Kidney (tissue), 14 donors: ENCODE results near the gene MAP3K19. TPM values are rescaled to one million over a fixed set of nuclear protein-coding genes. Genes with fewer than 3 reads are reported as not detected.

ENCODE experiments used
- DNase-seq, 5 donors: peaks; one replicate each; pipeline ENCODE4 v3.0.0-alpha.2; 2013 to 2020
- FAIRE-seq: peaks from 2 replicates; lab custom pipeline; 2012; peaks lifted over from hg19 to GRCh38; lab: Jason Lieb, UNC
- H3K27ac ChIP-seq, 2 donors: one replicate each; pipeline ENCODE4 v1.7.0; 2013; ENCODE audit warnings: low read depth in 2 of 2, low read length in 2 of 2, inconsistent platforms in 1 of 2
- H3K27me3 ChIP-seq: one replicate; pipeline ENCODE4 v1.7.1; 2013; ENCODE audit warnings: low read length, inconsistent platforms; ENCODE audit not compliant: control insufficient read depth, insufficient read depth
- H3K36me3 ChIP-seq, 3 donors: one replicate each; pipeline versions ENCODE4 v1.7.0 to v1.7.1; 2013; ENCODE audit warnings: low read length in 3 of 3, control low read depth in 1 of 3, inconsistent platforms in 1 of 3; ENCODE audit not compliant: insufficient read depth in 3 of 3, control insufficient read depth in 2 of 3
- H3K4me1 ChIP-seq, 3 donors: one replicate each; pipeline versions ENCODE4 v1.7.0 to v1.7.1; 2013; ENCODE audit warnings: low read length in 3 of 3, inconsistent platforms in 1 of 3, low read depth in 1 of 3; ENCODE audit not compliant: control insufficient read depth in 2 of 3, insufficient read depth in 2 of 3
- H3K4me3 ChIP-seq, 3 donors: one replicate each; pipeline versions ENCODE4 v1.7.0 to v1.8.1; 2013; ENCODE audit warnings: low read length in 3 of 3, control low read depth in 1 of 3, inconsistent platforms in 1 of 3
- H3K9ac ChIP-seq, 3 donors: one replicate each; pipeline versions ENCODE4 v1.7.0 to v1.7.1; 2013; ENCODE audit warnings: low read length in 3 of 3, control low read depth in 1 of 3, inconsistent platforms in 1 of 3
- H3K9me3 ChIP-seq, 3 donors: one replicate each; pipeline versions ENCODE4 v1.7.0 to v1.7.1; 2013; ENCODE audit warnings: low read length in 3 of 3, control low read depth in 1 of 3, inconsistent platforms in 1 of 3; ENCODE audit not compliant: control insufficient read depth in 2 of 3, insufficient read depth in 1 of 3
- CTCF ChIP-seq: IDR thresholded peaks from 3 replicates; pipeline ENCODE4 v1.5.1; 2012; ENCODE audit warnings: mild to moderate bottlenecking, moderate library complexity, borderline replicate concordance; ENCODE audit not compliant: insufficient read depth; ENCODE audit errors: extremely low read depth
- intact Hi-C: fragments of 100-400 bp; cut with DNase I; formaldehyde crosslinking; loops from one replicate; pipeline ENCODE4 v1.11.1; 2022
- polyA plus RNA-seq: library from polyadenylated mRNA; stranded (reverse); fragments of 350-450 nt; fragmentation: Illumina TruSeq; extraction: RNeasy Lipid Tissue Mini Kit (QIAGEN cat#74804); gene quantifications from one replicate; pipeline ENCODE4 v1.2.3, GENCODE V29; 2014; ENCODE audit warnings: low read depth, low replicate concordance; ENCODE audit not compliant: insufficient read depth
- total RNA-seq: library from RNA; stranded (reverse); fragmentation: NEBNext Ultra II Directional; extraction: Animal tissue kit (Norgen Biotek cat#: 25700); gene quantifications from one replicate; pipeline ENCODE4 v1.2.1, GENCODE V29; 2021
- donor health status: control.
- donor health status: control.
- donor health status: control.
- donor health status: control.
- donor health status: control.
- donor health status: DM: yes; HTN: yes; CAD: no.
- donor health status: Normal renal cell carcinoma (clear cell type).

MAP3K19 gene
- total and polyA plus RNA-seq, 2 donors from 2014 or later = not detected

GRCh38 chr2:135030826-135031225 is 16.4 kb downstream of the MAP3K19 start:
- Histone ChIP-seq H3K27me3 (no peaks in the 10 kb centered on the region), H3K36me3 (no peaks in the 10 kb centered on the region), H3K9me3 (no peaks in the 10 kb centered on the region), H3K4me3 (no peak overlapping the region), H3K4me1 (no peaks in the 10 kb centered on the region), H3K27ac (no peak overlapping the region), H3K9ac (no peak overlapping the region)
- peak in 3 of 5 donors; percentile 15 to 77 (median 42) for DNase-seq
- no peak for TF ChIP-seq CTCF
- intact Hi-C loops = no loop called here
- FAIRE-seq = no peak

DNA sequence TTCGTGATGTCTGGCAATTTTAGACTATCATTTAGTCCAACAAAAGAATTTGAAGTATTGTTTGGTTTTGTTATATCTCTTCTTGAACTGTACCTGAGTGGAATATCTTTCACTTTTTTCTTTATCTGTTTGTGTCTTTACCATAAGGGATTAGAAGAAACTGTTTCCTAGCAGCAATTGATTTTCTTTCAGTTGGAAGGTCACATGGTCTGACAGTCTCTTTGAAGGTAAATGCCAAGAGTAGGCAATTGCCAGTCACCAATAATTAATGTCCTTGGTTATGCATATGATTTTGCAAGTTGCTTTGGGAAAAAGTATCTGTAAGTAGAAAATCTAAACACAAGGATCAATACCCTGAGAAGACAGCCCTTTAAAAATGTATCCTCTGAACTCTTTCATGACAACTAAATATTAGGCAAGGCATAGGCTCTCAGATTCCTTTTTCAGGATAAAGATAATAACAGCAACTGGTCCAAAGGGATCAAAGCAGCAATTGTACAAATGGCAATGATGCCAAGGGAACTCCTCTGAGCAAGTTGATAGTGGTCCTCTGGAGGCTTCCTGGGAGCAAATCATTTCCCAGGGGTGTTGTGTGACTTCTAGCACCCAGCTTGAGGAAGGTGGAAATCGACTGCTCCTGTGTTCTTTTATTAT is 17.6 kb downstream of the MAP3K19 start:
- FAIRE-seq = no peak
- DNase-seq = no peak
- Histone ChIP-seq H3K4me3 (no peak overlapping the region), H3K9ac (no peak overlapping the region), H3K27me3 (no peaks in the 10 kb centered on the region), H3K9me3 (no peaks in the 10 kb centered on the region), H3K4me1 (no peaks in the 10 kb centered on the region), H3K36me3 (no peaks in the 10 kb centered on the region), H3K27ac (no peak overlapping the region)
- intact Hi-C loops = no loop called here
- TF ChIP-seq CTCF = no peak

GRCh38 chr2:135023886-135024485 is 23.3 kb downstream of the MAP3K19 start:
- no peaks in the 10 kb centered on the region for H3K9me3 ChIP-seq
- intact Hi-C loops = no loop called here
- H3K4me1 ChIP-seq = no peaks in the 10 kb centered on the region
- no peak overlapping the region for H3K9ac ChIP-seq
- H3K27ac ChIP-seq = no peak overlapping the region
- H3K4me3 ChIP-seq = no peak overlapping the region
- no peak for FAIRE-seq
- no peak for TF ChIP-seq CTCF
- DNase-seq = no peak
- H3K36me3 ChIP-seq = no peaks in the 10 kb centered on the region
- H3K27me3 ChIP-seq = no peaks in the 10 kb centered on the region
